NCI-H748 treated with DMSO at 0.1 percent for 48 hours (cell line): ENCODE data around the gene HMGCLL1.

Source experiments
- DNase-seq: peaks from one replicate; lab custom pipeline; 2025; lab: John Stamatoyannopoulos, UW

HMGCLL1 gene

DNA sequence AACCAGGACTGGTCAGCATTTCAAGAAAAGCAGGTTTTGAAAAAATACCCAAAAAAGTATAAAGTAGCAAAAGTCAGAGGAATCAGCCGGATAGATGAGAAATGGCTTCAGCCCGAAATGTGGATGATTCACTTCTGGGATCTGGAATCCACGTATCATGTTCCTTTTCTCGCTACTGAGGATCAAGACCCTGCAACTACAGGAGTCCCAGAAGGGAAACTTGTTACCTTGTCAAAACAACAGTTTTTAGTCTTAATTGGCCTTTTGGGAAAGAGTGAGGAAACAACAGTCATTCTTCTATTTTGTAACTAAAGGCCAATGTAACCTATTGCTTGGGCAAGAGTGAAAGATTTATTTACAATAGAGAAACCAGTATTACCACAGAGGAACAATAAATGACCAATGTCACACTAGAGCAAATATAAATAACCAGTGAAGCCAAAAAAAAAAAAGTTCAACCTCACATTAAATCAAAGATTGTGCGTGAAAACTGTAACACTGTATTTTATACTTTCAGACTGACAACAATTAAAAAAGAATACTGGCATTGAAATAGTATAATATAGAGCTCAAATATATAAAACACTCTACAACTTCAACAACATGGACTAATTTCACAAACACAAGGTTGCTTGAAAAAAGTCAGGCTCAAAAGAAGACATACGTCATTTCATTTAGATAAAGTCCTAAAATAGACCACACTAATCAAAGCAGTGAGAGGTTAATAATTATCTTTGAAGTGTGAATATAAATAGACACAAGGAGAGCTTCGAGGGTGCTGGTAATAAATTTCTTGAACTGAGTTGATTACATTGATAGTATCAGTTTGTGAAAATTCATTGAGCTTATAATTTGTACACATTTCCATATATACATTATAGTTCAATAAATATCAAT, 135.5 kb downstream of the HMGCLL1 start:
- DNase-seq: no peak

DNA sequence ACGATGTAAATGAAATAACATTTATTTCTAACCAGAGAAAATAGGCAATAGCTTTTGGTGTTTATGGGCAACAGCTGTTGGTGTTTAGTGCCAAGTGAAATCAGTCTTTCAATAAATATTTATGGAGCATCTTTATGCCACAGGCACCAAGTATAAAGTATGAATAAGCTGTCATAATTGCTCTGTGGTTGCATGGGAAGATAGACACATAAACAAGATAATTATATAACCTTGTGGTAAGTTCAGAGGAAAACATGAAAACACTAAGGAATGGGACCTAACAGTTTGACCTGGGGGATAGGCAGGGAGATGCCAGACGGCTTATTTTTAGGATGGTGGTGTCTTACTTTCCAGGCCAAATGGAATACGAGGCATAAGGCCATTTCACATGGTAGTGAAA, 140.8 kb downstream of the HMGCLL1 start:
- DNase-seq: no peak

DNA sequence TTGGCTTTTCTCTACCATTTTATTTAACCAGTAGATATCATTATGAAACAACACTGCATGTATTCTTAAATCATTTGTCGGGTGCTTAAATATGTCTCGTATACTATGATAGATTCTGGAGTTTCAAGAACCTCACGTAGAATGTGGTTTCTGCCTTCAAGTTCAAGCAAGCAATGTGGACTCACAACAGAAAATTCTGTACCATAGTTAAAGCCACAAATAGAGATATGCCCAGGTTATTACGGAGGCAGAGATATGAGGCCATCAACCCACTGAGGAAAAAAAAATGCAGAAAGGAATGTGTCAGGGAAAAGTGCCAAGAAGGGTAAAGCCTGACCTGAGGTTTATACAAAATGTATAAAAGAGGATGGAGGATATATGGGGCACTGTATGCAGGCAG, 141.9 kb downstream of the HMGCLL1 start:
- DNase-seq: no peak

DNA sequence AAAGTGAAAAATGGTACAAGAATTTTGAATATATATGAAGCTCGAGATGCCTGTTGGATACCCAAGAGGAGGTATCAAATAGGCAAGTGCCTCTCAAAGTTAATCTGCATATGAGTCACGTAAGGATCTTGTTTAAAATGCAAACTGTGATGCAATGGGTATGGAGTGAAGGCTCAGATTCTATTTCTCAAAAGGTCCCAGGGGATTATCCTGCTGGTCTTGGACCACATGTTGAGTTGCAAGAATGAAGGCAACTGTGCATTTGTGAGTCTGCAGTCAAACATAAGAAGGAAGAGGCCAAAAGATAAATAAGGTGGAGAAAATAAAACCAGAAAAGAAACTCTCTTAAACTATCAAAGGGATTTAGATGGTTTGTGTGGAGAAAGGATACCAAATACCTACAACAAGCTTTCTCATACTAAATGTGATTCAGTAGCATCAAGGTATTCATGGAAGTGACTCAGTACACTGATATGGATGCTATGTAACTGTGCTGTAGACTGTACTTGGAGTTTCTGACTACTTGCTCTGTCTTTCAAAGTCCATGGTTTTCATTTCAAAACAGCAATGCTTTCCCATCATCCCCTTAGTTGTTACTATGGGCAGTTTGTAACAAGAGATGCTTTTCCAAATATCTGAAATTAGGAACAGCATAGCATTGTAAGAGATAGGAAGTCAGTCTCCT, 145.4 kb downstream of the HMGCLL1 start:
- no peak for DNase-seq

DNA sequence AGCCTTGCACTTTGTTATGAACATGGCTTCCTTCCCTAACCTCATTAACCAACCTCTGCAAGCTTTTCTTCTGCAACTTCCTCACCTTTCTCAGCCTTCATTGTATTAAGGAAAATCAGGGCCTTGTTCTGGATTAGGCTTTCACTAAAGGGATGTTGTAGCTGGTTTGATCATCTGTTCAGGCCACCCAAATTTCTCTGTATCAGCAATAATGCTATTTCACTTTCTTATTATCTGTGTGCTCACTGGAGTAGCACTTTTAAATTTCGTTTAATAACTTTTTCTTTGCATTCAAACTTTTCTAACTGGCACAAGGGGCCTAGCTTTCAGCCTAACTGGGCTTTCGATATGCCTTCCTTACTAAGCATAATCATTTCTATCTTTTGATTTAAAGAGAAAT, 155.1 kb downstream of the HMGCLL1 start:
- DNase-seq: no peak

DNA sequence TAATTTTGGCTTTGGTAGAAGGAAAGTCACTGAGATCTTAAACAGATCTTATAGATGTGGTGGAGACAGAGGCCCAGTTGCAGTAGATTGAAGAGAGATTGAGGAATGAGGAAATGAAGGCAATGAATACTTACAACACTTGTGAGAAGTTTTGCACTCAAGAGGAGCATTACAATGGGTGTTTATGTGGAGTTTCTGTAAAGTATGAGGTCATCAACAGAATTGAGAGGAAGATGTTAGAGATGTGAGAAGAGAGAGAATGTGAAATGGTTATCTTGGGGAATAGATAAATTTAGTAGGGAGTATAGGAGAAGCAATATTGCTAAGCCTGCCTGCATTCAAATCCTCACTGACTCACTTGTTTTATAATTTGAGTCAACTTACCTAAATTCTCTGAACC, 168.3 kb downstream of the HMGCLL1 start:
- DNase-seq: no peak

DNA sequence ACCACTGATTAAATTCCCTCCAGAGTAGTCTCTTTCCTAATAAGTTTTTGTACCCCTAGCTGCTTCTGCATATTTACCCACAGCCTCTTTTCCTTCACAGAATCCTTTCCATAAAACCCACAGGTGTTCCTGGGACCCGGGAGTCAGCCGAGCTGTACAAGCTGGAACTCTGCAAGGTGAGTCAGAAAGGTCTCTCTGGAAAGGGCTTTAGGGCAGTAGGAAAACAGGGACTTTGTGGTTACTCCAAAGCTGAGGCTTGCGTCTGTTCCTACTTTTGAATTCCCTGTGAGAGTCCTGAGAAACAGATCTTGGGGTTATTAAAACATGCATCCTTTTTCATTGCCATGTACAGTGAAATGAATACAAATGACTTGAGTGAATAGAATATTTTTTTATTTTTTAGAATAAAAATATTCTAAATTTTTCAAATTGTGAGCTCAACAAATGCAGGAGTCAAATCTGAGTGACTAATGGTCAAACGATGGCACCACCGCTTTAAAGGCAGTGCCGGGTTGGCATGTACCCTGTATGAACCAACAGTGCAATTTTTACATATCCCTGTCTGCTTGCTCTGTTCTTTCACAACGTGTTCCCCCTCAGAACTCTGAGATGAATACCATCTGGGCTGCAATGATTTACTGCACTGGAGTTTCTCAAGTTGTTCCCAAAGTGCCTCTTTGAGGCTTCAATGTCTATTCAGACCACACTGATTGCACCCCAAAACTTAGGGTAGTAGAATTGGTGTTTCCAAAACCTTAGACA, 173.3 kb downstream of the HMGCLL1 start:
- DNase-seq: no peak

DNA sequence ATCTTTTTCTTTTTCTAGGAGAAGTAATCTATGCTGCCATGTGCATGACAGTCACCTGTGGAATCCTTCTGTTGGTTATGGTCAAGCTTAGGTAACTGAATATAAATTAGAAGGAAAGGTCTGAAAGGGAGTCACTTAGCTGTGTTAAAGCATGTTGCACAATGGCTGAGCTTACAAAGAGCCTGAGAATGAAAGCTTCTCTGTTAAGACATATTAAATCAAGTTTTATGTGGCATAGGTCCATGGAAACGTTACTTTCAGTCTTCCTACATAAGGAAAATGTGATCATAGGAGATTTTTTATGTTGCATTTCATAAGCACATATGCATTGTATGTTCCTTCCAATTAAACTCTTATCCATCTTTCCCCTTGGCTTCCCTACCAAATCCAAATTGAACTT, 179.6 kb downstream of the HMGCLL1 start:
- no peak for DNase-seq

DNA sequence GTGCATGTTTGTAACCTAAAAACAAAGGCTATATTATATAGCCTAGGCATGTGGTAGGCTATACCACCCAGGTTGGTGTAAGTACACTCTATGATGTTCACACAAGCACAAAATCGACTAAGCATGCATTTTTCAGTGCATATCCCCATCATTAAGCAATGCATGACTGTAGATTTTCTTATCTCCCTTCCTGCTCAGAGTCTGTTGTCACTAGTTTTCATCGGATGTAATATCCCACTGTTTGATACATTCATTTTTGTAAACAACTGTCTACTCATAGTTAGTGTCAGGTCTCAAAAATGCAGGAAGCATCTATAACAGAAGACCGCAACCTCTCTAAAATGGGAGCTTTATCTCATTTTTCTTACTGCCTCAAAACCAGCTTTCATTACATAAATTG, 181.0 kb downstream of the HMGCLL1 start:
- DNase-seq: no peak

DNA sequence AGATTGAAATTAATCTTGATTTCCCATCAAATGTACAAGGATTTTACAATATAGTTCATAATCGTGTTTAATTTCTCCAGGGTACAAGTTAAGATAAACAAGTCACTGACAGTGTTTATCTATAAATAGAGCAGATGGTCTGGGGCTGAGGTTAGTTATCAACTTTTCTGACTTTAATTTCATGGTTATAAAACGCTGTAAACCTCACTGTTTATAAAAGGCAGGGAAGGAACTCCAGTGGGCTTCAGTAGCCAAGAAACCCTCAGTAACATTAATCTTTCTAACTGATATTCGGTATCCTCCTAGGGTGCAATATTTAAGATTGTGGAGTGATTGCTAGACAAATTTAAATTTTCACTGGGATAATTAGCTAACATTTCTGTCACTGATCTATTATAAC, 183.1 kb downstream of the HMGCLL1 start:
- DNase-seq: no peak

DNA sequence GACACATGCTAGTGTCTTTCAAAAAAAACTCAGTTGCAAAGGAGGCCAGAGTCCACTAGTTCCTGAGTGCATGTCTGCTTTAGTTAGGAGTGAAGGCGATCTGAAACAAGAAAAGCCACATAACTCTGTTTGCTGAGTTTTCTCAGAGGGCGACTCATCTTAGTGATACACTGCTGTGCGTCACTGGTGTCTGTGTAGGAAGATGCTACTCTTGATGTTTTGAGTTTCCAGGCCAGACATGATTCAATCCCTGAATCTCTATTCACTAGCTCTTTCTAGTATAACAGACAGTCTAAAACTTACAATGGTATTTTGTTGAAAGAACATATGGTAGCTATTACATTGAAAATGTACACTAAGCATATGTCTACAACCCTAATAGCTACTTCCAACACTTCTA, 190.8 kb downstream of the HMGCLL1 start:
- no peak for DNase-seq
